SHP77 treated with DMSO at 0.1 percent for 48 hours (cell line): ENCODE data around the gene VAV2.
A peak's percentile ranks its signal among the peaks of the same experiment; 100 is the strongest.

Experiments used
- DNase-seq: peaks from one replicate; lab custom pipeline; 2025; lab: John Stamatoyannopoulos, UW

Gene VAV2

DNA sequence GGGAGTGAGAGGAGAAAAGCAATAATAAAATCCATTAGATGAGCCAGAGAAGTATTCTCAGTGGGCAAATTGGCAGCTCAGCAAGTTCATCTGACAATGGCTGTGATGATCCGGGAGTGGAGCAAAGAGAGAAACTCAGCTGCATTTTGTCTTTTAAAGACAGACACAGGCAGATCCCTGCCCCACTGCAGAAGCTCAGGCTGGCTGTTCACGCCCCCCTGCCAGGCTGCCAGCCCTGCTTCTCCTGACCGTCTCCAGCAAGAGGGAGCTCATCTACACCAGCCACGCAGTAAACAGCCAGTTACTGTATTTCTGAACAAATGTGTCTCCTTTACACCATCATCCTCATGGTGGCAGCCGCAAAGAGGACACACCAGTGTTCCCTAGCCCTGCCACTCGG is 139.7 kb downstream of the VAV2 start:
- DNase-seq: no peak

DNA sequence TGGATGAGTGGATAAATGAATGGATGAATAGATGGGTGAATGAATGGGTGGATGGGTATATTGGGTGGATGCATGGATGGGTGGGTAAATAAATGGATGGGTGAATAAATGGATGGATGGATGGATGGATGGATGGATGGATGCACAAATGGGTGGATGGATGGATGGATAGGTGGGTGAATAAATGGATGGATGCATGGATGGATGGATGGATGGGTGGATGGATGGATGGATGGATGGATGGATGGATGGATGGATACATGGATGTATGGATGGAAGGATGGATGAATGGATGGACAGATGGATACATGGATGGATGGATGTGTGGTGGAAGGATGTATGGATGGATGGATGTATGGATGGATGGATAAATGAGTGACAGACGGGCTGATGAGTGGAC is 140.4 kb downstream of the VAV2 start:
- DNase-seq: no peak

DNA sequence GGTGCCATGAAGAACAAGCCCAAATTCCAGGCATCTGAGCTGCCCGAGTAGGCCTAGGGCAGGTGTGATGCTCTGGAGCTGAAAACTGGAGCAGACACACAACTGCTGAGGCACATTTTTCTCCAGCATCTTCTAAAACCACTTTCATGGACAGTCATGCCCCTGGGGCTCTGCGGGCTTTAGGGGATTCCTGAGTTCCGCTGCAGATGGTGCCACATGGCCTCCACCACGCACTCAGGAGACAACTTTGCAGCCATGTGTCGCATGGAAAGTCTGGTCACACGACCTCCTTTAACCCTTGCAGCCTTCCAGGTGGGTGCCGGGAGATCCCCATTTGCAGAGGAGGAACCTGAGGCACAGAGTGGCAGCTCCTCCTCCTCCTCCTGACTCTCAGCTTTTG is 141.2 kb downstream of the VAV2 start:
- DNase-seq: no peak

DNA sequence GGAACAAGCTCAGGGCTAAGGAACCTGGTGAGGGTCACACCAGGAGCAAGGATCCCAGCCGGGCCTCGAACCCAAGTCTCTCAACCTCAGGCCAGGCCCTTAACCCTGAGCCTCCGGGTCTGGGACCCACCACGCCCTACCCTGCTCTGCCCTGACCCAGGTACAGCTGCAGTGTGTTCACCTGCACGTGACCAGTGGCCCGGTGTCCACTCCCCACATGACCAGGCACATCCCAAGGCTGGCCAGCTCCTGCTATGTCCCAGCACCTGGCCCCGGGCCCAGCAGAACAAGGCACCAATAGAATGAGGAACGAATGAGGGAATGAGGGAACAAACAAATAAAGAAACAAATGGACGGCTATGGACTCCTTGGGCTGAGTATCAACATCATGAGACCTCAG is 142.0 kb downstream of the VAV2 start:
- DNase-seq: no peak

DNA sequence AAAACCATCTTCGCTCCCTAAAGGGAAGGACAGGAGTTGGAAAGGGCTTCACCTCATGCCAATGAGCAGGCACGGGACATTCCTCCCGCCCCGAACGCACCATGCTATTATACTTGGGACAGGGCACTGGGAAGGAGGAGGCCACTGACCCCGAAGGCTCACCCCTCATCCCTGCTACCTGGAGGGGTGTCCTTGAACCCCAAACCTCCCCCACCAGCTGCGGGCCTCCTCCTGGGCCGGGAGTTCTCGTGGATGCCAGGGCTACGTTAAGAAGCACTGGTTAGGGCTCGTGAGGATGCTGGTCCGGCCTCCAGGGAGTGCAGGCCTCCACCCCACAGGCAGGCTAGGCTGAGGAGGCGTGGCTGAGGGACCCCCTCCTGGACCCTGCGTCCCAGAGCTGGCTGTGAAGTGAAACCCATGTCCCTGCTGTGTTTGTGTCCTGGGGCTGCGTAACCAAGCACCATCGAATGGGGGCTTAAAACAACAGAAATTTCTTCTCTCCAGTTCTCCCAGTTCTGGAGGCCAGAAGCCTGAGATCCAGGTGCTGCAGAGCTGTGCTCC is 142.9 kb downstream of the VAV2 start:
- no peak for DNase-seq

DNA sequence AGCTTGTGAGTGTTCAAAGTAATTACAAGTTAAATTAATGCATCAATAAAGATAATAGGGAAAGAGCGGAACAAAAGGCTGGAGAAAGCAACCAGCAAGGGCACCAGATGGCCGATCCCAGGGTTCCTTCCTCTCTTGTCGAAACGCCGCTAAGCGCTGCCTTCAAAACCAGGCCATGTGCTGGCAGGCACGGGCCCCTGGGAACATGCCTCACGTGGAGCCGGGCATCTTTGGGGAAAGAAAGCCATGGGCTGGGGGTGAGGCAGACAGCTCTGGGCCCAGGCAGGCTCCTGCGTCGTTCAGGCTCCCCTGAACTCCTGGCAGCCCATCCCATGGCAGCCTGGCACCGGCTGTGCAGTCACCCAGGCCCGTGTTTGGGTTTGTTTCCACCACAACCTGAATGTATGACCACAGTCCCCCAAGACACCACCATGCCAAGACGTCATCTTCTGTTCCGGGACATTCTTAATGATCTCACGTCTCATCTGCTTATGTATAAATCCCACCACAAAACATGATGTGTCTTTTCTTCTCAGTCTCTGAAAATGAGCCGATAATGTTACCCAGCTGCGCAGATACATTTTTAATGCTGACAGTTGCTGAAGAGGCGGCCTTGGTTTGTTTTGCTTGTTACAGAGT is 143.5 kb downstream of the VAV2 start:
- no peak for DNase-seq

DNA sequence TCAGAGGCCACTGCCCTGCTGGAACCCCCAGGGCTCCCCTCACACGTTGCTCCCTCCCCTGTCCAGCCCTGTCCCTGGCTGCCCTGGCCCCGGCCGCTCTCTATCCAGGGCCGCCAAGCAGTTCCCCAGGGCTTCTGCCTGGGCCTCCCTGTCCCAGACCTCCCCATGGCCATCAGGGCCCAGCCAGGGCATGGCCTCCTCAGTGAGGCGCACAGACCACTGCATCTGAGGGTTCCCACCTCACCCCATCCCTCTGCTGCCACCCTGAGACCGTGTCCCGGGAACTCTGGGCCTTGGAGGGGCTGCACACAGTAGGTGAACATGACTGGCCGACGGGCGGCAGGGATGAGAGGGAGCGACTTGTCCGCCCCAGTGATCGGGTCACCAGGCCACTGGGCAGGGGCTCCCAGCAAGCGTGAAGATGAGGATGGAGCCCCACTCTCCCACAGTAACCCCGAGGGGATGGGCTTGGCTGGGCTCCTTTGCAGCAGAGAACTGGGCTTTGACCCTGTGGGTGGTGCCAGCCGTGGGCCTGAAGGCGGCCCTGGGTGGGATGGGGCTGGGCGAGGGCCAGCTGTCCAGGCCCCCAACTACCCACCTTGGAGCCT is 145.5 kb downstream of the VAV2 start:
- DNase-seq: no peak

DNA sequence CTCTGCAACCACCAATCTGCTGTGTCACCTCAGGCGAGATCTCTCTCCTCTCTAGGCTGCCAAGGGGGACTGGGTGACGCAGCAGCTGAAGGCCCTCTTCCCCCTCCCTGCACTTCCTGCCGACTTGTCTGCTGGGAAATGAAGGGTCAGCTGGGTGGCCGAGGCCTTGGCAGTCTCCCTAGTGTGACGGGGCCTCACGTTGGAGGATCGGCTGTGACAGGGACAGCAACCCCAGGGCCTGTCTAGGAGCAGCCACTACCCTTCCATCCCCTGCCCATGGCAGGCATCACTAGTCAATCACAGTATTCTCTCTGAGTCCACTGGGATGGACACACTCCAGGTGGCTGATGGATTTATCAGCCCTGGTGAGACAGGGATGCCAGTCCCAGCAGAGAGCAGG is 146.7 kb downstream of the VAV2 start:
- peak; percentile 62 for DNase-seq

DNA sequence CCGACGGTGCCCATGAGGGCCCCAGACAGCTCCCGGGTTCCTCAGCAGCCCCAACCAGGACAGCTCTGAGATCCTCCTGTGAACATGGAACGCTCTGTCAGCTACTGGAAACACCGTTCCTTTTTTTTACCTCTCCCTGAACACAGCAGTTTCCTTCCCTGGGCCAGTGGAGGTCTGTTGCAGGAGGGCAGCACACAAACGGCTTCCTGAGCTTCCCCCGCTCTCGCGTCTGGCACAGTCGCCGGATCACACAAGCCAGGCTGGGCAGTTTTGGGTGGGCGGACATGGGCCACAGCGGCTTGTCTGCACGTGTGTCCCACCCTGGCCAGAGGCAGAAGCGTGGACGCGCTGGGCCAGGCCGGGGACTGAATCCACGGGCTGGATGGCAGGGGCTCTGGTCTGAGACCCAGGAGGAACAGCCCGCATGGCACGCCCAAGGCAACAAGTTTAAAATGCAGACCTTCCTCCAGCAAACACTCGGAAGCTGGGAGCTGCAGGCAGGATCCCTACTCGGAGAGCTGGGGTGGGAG is 147.2 kb downstream of the VAV2 start:
- no peak for DNase-seq

DNA sequence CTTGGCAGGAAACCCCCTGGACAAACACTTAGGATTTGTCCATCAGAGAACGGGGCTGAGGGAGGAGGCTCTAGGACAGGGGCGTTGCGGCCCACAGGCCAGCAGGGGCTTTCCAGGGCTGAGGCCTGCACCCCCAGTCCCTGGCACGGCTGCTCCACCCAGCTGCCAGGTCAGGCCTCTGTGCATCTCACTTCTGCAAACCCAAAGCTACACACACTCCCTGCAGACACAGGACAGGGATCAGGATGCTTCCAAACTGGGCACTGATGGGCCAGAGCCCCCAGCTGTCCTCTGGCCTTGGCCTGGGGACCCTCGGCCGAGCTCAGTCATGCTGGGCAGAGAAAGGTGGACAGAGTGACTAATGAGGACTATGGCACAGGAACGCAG is 147.7 kb downstream of the VAV2 start:
- peak; percentile 8 for DNase-seq

DNA sequence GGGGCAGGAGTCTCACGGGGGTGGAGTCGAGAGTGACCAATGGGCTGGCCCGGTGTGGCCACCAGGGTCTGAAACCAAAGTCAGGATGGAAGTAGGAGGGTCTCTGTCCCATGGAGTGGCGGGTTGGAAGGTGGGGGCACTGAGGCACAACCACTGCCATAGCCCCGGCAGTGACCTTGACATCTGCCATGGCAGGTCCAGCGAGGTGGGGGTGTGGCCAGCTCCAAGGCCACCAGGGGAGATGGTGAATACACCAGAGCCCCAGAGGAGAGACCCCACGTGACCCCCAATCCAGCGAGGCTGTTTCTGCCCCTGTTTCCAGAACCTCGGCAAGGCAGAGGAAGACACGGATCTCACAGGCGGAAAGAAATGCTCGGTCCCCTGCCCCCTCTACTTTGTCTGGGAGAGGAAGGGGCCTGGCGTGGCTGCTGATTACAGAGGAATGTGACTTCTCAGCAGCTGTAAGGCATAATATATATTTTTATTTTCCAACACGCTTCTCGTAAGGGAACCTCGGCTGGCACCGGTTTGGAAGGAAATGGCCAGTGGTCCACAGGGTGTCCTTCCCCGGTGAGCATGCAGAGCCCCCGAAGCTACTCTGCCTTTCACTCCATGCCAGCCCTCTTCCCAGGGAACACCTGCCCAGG is 148.2 kb downstream of the VAV2 start:
- DNase-seq: no peak

DNA sequence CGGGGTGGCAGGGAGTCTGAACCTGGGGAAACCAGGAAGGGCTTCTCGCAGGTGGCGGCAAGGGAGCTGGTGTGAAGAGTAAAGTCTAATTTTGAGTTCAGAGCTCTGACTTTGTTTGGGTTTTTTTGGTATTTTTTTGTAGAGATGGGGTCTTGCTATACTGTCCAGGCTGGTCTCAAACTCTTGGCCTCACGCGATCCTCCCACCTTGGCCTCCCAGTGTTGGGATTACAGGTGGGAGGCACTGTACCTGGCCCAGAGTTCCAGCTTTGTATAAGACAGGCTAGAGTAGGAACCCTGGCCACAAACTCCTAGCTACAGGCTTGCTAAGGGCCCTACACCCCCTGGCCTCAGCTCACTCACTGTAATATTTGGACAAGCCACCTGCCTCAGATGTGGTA is 148.9 kb downstream of the VAV2 start:
- DNase-seq: no peak

DNA sequence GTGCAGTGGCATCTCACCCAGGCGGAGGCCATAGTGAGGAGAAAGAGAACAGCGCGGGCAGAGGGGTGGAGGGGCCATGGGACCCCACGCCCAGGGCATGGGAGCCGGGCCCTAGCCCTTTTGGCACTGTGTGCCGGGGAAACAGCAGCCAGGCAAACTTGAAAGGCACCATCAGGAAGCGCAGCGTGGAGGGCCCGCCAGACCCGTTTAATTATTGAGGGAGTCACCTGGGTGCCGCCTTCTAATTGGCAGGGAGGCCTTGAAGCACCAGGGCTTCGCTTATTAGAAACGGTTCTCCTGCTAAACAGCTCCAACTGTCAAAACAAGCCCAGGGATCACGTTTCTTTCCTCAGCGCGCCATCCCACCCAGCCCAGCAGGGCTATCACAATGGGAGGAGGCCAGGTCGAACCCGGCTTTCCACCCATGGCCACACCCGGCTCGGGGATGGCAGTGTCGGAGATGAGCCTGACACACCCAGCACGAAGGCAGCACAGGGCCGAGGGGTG is 149.3 kb downstream of the VAV2 start:
- DNase-seq: no peak

DNA sequence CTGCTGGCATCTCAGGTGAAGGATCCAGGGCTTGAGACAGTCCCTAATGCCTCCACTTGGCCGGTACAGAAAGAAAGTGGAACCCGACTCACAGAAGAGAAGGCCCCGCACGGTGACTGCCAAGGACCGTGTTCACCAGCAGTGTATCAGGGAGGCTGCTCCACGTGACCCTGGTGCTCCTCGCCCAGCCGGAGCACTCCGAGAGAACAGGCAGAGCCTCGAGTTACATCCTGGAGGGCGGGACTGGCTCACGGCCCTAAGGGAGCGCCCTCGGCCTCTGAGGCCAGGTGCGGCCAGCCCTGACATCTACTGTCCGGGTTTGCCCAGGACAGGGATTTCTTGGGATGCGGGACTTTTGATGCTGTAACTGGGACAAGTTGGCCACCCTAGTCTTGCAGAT is 149.9 kb downstream of the VAV2 start:
- no peak for DNase-seq

DNA sequence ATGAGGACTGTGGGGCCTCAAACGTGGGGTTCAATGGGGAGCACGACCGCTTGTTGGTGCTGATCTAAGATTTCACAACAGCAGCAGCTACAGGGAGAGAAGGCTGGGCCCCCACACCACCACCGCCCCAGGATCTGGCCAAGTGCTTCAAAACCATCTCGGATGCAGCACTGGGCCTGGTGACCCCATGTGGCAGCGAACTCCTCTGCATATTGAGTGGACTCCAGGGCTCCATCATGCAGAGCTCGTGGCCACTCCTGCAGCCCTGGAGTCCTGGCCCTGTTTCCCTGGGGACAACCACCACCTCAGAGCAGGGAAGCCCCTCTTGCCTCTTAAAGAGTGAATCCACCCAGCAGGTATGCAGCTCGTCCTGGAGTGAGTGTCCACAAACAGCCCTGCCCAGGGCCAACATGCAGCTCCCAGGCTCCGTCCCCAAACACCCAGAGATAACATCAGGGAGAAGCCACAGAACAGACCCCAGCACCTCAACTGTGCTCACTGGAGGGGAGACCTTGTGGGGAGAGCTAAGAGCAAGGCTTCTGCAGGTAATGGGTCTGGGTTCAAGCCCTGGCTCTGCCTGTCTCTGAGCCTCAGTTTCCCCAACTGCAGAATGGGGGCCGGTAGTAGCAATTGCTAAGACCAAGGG is 150.8 kb downstream of the VAV2 start:
- DNase-seq: no peak

DNA sequence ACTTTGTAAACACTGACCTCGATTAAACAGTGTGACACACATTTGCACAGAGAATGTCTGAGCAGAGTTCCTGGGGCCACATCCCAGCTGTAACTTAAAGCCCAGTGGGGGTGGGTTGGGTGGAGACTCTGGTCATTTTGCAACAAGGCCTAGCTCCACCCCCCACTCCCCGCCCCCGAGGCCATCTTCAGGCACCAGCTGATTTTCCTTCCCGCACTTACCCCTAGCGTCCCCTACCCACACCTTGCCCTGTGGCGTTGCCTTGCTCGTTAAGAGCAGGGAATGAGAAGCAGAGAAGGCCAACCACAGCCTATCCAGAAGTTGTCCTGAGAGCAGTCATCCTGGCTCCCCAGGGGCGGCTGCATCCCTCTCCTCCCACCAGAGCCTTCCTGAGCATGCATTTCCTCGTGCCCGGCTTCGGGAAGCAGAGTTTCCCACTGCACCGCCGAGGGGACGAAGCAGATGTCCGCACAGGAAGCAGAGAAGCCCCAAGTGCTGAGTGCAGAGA is 152.2 kb downstream of the VAV2 start:
- DNase-seq: no peak

DNA sequence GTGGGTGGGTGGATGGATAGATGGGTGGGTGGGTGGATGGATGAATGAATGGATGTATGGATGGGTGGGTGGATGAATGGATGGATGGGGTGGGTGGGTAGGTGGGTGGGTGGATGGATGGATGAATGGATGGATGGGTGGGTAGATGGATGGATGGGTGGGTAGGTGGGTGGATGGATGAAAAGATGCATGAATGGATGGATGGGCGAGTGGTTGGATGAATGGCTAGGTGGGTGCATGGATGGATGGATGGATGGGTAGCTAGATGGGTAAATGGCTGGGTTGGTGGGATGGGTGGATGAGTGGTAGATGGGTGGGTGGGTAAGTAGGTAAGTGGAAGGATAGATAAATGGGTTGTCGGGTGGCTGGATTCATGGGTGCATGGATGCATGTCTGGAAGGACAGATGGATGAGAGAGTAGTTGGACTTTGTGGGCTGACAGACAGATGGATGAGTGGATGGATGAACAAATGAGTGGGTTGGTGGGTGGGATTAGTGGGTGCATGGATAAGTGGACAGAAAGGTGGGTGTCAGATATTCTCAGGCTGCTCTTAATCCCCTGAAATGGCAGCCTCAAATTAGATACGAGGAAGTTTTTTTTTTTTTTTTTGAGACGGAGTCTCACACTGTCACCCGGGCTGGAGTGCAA is 153.1 kb downstream of the VAV2 start:
- DNase-seq: no peak

DNA sequence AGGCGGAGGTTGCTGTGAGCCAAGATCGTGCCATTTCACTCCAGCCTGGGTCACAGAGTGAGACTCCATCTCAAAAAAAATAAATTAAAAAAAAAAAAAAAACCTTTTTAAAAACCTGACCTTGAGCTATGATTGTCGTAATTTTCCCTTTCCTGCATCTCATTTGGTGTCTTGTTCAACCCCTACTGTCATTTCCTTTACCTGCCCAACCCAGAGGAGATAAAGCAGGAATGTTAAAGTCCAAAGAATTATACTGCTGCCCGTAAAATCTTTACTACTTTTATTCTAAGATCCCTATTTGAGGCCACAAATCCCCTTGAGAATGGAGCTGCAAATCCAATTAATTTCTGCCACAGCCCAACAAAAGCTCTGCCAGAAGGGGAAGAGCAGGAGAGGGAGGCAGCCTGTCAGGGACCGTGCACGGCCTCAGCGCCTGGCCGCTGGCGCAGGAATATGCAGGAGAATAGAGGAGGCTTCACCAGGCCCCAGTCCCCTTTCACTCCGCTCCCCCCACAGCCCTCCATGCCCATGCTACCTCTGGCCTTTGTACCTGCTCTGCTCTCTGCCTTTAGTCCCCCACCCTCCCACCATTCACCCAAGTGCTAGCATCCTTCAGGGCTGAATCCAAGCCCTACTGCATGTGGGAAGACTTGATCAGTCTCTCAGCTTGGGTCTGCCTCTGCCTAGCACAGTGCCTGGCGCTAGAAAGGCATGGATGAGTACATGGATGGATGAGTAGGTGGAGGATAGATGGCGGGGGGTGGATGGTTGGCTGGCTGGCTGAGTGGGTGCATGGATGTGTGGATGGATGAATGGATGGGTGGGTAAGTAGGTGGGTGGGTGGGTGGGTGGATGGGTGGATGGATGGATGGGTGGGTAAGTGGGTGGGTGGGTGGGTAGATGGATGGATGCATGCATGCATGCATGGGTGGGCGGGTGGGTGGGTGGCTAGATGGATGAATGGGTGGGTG is 154.2 kb downstream of the VAV2 start:
- no peak for DNase-seq

DNA sequence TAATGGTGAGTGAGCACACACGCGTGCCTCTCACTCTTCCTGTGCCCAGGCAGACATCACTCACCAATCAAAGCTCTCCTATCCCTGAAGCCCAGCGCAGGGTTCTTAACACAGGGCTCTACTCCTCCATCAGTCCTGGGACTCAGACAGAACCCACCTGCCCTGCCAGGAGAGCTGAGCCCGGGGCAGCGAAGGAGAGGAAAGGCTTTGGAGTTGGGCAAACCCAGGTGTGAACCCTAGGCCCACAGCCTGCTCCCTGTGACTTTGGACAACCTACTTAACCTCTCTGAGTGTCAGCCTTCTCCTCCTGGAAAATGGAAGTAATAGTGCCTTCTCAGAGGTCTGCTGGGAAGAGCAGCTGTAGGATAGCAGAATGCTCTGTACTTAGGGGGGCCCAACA is 155.3 kb downstream of the VAV2 start:
- DNase-seq: no peak

DNA sequence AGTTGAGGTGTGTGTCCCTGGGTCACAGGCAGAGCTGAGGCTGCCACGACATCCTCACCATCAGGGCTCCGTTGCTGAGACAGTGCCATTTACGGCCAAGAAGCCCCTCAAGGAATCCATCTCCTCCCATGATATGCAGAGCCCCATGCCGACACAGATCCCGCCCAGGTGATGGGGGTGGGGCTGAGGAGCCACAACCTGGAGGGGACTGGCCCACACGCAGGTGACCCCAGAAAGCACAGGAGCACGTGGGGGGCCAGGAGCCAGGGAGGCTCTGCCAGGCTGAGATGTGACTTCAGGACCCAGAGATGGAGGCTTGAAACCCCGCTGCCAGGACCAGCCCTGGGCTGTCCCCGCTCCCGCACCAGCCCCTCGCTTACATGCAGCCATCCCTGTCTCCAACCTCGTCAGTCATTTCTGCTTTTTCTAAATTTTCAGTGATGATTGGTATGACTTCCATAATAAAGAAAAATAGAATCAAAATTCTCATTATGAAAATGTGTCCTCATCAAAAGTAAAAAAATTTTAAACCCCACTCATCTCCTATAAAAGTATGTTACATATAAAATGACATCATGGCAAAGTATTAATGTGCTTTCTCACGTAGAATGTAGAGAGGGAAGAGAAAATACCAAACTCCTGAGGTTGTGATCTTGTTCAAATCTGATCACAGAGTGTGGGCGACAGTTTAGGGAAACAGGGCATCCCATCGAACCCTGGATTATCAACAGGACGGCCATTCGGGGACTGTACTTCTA is 155.9 kb downstream of the VAV2 start:
- no peak for DNase-seq
